HG03196 (cell line): ENCODE measurements around the gene TRIM49.
"Not testable (repeated sequence)": the region's sequence is repeated elsewhere in the genome, so short reads cannot be mapped to it uniquely, and the experiment has no call there.

Experiments
- ATAC-seq: cut with Tn5 transposase; IDR thresholded peaks from one replicate; pipeline ENCODE4 v1.9.1; 2021; ENCODE audit not compliant: unreplicated experiment

Gene TRIM49, protein sequence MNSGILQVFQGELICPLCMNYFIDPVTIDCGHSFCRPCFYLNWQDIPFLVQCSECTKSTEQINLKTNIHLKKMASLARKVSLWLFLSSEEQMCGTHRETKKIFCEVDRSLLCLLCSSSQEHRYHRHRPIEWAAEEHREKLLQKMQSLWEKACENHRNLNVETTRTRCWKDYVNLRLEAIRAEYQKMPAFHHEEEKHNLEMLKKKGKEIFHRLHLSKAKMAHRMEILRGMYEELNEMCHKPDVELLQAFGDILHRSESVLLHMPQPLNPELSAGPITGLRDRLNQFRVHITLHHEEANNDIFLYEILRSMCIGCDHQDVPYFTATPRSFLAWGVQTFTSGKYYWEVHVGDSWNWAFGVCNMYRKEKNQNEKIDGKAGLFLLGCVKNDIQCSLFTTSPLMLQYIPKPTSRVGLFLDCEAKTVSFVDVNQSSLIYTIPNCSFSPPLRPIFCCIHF

DNA sequence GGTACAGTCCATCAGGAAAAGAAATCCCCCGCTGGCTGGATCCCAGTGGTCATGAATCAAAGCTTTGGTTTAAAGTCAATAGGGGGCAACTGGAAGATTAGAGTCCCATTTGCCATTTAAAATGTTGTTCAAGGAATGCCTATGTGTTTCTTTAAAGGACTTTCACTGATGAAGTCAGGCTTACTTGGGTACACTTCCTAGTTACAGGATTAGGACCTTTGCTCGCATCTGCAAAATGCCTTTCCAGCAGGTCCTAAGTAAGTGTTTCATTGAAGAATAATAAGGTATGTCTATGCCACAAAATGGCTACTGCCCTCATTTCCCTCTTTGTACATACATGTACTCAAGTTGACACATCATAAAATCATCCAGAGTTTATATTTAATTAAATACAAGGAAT, at the start of gene TRIM49:
Gene TRIM49 (minus strand): TSS at position 101 of the 400 bp plus-strand sequence. CDS start 4,106 bp downstream, outside the sequence.
- not testable (repeated sequence) for ATAC-seq

DNA sequence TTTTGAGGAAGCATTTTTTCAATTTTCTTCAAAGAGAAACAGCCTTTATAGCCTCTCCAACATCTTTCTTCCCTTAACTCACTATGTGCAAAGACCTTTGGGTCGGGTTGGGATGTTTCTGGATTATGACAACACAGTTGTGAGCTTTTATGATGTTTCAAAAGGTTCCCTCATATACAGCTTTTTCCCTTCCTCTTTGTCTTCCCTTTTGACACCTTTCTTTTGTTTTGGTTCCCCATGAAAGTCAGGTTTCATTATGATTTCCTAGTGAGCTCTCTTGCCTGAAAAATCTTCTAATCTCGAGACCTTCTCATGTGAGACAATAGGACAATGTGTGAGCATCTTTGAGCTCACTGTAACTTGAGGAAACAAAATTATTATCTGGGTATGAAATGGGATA, 18.3 kb upstream of the TRIM49 start:
- ATAC-seq, result not testable (repeated sequence)

DNA sequence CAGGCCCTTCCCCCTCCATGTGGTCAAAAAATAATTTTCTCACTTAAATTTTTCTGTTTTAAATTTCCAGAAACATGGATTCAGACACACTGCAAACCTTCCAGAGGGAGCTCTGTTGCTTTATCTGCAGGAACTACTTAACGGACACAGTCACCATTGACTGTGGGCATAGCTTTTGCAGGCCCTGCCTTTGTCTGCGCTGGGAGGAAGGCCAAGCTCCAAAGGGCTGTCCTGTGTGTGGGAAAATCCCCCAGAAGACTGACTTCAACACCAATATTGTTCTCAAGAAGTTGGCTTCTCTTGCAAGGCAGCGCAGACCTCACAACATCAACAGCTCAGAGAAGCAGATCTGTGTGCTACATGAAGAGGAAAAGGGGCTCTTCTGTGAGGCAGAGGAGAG, 11.6 kb upstream of the TRIM49 start:
- ATAC-seq, result not testable (repeated sequence)

GRCh38 chr11:89813535-89813934, 5.2 kb upstream of the TRIM49 start:
- ATAC-seq, result not testable (repeated sequence)

DNA sequence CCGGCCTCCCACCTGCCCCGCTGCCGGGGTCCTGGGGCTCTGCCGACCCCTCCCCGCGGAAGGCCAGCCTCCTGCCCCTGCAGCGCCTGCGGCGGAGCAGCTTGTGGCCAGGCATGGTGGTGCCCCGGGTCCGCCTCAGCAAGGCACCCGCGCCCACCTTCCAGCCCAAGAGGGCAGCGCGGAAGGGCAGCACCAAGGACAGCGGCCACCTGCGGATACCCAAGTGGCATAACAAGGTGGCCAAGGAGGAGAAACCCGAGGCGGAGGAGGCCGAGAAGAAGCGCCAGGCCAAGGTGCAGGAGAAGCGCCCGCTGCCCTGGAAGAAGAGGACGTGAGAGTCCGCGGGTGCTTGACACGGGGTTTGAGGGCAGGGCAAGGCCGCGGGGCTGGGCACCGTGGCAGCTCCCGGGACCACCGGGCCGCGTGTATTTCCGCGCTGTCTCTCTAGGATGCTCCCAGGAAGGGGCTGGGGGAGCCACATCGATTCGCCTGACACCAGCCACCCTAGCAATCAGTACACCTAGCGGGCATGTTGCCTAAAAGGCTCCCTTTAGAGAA, 20.8 kb downstream of the TRIM49 start:
- ATAC-seq, result not testable (repeated sequence)

GRCh38 chr11:89785726-89786125, 22.6 kb downstream of the TRIM49 start:
- ATAC-seq, result not testable (repeated sequence)

- ATAC-seq, result not testable (repeated sequence)
Observed at GRCh38 chr11:89750822-89751221, 57.6 kb downstream of the TRIM49 start.
